K562 (cell line): ENCODE results near the gene TRMT1. TPM values are rescaled to one million over a fixed set of nuclear protein-coding genes. Genes with fewer than 3 reads are reported as not detected.

Source experiments
- ARNT ChIP-seq, 2 experiments: fragments of 450-650 bp; IDR thresholded peaks; 2 replicates each; pipeline ENCODE4 v1.6.1; 2016; ENCODE audit warnings: mild to moderate bottlenecking in 1 of 2
- CBX8 ChIP-seq: fragments of 200-600 bp; sonication (generic); IDR thresholded peaks from 2 replicates; pipeline ENCODE4 v1.6.1; 2012; ENCODE audit warnings: borderline replicate concordance, mixed run types, low read depth, mild to moderate bottlenecking, moderate library complexity, mixed read lengths, low read length, control low read depth, inconsistent platforms; ENCODE audit not compliant: poor library complexity, severe bottlenecking; ENCODE audit errors: extremely low read depth
- HMGN3 ChIP-seq: IDR thresholded peaks from 2 replicates; pipeline ENCODE4 v1.6.1; 2011; ENCODE audit warnings: borderline replicate concordance, low read depth, mild to moderate bottlenecking, mixed read lengths, low read length; ENCODE audit not compliant: insufficient read length; ENCODE audit errors: extremely low read depth
- PML ChIP-seq: IDR thresholded peaks from 2 replicates; pipeline ENCODE4 v1.6.1; 2012; ENCODE audit warnings: low read length, inconsistent platforms
- SAP30 ChIP-seq: fragments of 200-600 bp; sonication (generic); IDR thresholded peaks from 2 replicates; pipeline ENCODE4 v1.6.1; 2012; ENCODE audit warnings: borderline replicate concordance, low read depth, mild to moderate bottlenecking, moderate library complexity, low read length, control low read depth, inconsistent platforms; ENCODE audit not compliant: insufficient read depth, poor library complexity, severe bottlenecking
- XRCC5 ChIP-seq: fragments of 200-400 bp; formaldehyde crosslinking; IDR thresholded peaks from 2 replicates; pipeline ENCODE4 v1.6.1; 2017; ENCODE audit warnings: low read depth, mild to moderate bottlenecking, low read length
- ZFP36 ChIP-seq: fragments of 150-350 bp; IDR thresholded peaks from 2 replicates; pipeline ENCODE4 v1.6.1; 2018; ENCODE audit warnings: low read length, low read depth; ENCODE audit not compliant: partially characterized antibody
- ZZZ3 ChIP-seq: fragments of 450-650 bp; IDR thresholded peaks from 2 replicates; pipeline ENCODE4 v1.6.1; 2016; ENCODE audit warnings: antibody characterized with exemption, mild to moderate bottlenecking, moderate library complexity
- polyA plus RNA-seq, 8 experiments: library from polyadenylated mRNA; depleted of rRNA in 4 of 8; stranded (reverse) in 5 of 8; unstranded in 3 of 8; fragments of >200 nt; fragmentation: Nextera tagmentation in 2 of 8; fragmentation: Illumina TruSeq in 1 of 8; extraction: Ambion mirVana in 2 of 8; extraction: Trizol in 1 of 8; gene quantifications; 2 replicates each; pipeline versions ENCODE4 v1.2.1 to v1.2.3, GENCODE V29; 2011 to 2014; ENCODE audit warnings: inconsistent platforms in 1 of 8, missing spikeins in 1 of 8
- total RNA-seq, 7 experiments: library from RNA; depleted of rRNA in 6 of 7; stranded (reverse); fragments of >200 nt in 6 of 7; fragmentation: Illumina TruSeq in 2 of 7; extraction: Trizol in 2 of 7; gene quantifications; 2 replicates each; pipeline versions ENCODE4 v1.2.1 to v1.2.3, GENCODE V29; 2011 to 2021; ENCODE audit warnings: low replicate concordance in 1 of 7
- TF ChIP-seq, protein P1 (sequence below): fragments of 250-450 bp; sonication (Bioruptor Pico); IDR thresholded peaks from 2 replicates; pipeline ENCODE4 v1.5.0; 2021; ENCODE audit warnings: mild to moderate bottlenecking, moderate library complexity
- TF ChIP-seq, protein P2 (sequence below): fragments of 250-450 bp; sonication (Bioruptor Pico); IDR thresholded peaks from 2 replicates; pipeline ENCODE4 v1.4.0; 2020; ENCODE audit warnings: mild to moderate bottlenecking, moderate library complexity, borderline replicate concordance
- TF ChIP-seq, protein P3 (sequence below): fragments of 250-450 bp; sonication (Bioruptor Pico); IDR thresholded peaks from 2 replicates; pipeline ENCODE4 v1.8.0; 2021; ENCODE audit warnings: borderline replicate concordance, mild to moderate bottlenecking, moderate library complexity; ENCODE audit not compliant: poor library complexity, severe bottlenecking
- TF ChIP-seq, protein P4 (sequence below): fragments of 250-450 bp; sonication (Bioruptor Pico); IDR thresholded peaks from 2 replicates; pipeline ENCODE4 v1.8.0; 2021; ENCODE audit warnings: moderate library complexity, mild to moderate bottlenecking, inconsistent platforms
- TF ChIP-seq, protein P5 (sequence below): fragments of 250-450 bp; sonication (Bioruptor Pico); IDR thresholded peaks from 2 replicates; pipeline ENCODE4 v1.9.0; 2021; ENCODE audit warnings: mild to moderate bottlenecking, inconsistent platforms
- TF ChIP-seq, protein P6 (sequence below): fragments of 450-650 bp; conservative IDR thresholded peaks from 2 replicates; pipeline ENCODE4 v1.6.1; 2016; ENCODE audit warnings: missing genetic modification characterization, low read depth, mild to moderate bottlenecking, missing compliant biosample characterization, moderate library complexity

The TRMT1 gene
- total and polyA plus RNA-seq, 9 of the 15 experiments (the other 6 are each of a cell fraction or from before 2014, with no cell fraction given), result 5.8 to 158 (median 54.3) TPM

DNA sequence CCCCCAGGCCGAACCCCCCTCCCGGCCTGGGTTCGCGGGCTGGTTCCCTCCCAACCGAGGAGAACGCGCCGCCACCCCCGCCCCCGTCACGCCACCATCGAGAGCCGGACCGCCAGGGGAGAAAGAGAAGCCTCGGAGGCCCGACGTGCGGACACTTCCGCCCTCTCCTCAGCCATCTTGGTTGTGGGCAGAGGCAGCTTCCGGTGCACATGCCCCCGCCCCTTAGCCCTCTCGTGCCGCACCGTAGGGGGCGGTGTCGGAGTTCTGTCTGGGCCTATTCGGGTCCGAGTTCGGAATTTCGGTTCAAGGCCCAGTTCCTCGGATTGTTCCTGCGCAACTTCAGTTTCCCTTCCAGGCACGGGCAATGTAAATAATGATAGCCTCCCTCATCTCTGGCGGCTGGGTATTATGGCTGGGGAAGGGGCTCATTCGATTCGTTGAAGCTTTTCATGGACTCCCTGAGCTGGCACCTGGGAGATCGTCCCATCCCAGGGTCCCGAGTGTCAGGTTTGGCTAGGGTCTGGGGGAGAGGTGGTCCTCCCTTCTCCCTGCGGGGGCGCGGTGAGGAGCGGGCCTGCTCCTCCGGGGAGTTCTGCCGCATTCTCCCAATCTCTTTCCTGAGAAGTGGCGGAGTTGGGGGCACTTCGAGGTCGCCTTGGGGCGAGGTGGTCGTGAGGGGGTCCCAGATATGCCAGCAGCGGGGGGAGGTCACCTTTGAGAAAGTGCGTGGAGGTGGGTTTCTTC, 33.8 kb upstream of the TRMT1 start, which contains the start of the genes IER2 and STX10 (continued):
- TF ChIP-seq, protein P1, sequence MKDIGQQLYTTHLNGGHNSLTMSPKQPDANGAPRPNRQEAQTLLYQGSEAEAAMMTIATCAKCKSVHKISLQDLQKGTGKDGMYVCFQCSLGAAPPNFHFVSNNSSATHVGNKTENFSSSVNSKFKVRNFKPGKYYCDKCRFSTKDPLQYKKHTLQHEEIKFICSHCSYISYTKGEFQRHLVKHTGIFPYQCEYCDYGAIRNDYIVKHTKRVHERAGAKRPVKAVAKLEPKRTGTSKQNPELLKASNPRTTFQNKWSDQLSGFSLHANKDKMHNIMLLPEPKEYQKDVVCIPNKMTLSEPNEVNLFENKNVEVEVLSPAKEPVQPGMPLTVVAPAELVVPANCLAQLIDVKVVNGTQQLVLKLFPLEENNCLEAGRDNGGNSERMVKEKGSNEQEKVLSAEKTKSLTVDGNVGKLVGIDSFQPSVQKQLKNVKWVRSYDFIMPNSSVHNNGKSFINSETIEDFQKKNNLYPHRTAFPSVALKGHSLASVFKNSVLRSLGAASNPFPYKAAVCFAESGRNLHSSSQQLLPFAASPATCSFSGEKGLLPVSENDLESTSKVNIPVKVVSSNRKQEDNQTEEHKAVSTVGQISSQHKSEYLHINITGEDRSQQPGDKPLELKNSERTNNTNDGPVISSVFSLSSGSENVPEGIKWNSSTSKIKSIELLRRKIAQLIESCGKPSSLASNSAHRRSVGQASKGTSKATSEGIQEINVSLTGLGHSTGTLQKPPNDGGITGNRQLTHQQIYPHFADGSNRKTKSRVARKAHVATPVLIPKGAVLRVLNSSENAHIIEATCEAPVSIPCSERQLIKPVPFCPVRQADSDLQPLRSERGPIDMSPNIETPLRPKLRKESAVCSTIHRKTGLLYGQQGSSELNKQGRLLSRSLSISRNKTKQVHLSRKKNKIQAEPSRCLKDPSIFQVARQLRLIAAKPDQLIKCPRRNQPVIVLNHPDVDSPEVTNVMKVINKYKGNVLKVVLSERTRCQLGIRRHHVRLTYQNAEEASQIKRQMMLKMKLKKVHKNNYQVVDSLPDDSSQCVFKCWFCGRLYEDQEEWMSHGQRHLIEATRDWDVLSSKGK (CRISPR knock-in tag), result no peak
- TF ChIP-seq, protein P2, sequence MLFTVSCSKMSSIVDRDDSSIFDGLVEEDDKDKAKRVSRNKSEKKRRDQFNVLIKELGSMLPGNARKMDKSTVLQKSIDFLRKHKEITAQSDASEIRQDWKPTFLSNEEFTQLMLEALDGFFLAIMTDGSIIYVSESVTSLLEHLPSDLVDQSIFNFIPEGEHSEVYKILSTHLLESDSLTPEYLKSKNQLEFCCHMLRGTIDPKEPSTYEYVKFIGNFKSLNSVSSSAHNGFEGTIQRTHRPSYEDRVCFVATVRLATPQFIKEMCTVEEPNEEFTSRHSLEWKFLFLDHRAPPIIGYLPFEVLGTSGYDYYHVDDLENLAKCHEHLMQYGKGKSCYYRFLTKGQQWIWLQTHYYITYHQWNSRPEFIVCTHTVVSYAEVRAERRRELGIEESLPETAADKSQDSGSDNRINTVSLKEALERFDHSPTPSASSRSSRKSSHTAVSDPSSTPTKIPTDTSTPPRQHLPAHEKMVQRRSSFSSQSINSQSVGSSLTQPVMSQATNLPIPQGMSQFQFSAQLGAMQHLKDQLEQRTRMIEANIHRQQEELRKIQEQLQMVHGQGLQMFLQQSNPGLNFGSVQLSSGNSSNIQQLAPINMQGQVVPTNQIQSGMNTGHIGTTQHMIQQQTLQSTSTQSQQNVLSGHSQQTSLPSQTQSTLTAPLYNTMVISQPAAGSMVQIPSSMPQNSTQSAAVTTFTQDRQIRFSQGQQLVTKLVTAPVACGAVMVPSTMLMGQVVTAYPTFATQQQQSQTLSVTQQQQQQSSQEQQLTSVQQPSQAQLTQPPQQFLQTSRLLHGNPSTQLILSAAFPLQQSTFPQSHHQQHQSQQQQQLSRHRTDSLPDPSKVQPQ (CRISPR knock-in tag), result no peak
- TF ChIP-seq, protein P3, sequence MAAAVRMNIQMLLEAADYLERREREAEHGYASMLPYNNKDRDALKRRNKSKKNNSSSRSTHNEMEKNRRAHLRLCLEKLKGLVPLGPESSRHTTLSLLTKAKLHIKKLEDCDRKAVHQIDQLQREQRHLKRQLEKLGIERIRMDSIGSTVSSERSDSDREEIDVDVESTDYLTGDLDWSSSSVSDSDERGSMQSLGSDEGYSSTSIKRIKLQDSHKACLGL, result no peak
- TF ChIP-seq ZFP36 (no peak), ARNT (IDR thresholded peaks at IDR 0.05) (peak; percentile 38 to 74; a peak in 2 of 4 replicates), XRCC5 (no peak; the same call in 1 of the 2 replicates), PML (peak; percentile 49; the same call in 1 of the 2 replicates), ZZZ3 (peak; percentile 76; the same call in 1 of the 2 replicates), CBX8 (no peak), SAP30 (peak; percentile 63), HMGN3 (no peak)
- TF ChIP-seq, protein P4, sequence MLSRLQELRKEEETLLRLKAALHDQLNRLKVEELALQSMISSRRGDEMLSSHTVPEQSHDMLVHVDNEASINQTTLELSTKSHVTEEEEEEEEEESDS (CRISPR knock-in tag), result no peak
- TF ChIP-seq, protein P5, sequence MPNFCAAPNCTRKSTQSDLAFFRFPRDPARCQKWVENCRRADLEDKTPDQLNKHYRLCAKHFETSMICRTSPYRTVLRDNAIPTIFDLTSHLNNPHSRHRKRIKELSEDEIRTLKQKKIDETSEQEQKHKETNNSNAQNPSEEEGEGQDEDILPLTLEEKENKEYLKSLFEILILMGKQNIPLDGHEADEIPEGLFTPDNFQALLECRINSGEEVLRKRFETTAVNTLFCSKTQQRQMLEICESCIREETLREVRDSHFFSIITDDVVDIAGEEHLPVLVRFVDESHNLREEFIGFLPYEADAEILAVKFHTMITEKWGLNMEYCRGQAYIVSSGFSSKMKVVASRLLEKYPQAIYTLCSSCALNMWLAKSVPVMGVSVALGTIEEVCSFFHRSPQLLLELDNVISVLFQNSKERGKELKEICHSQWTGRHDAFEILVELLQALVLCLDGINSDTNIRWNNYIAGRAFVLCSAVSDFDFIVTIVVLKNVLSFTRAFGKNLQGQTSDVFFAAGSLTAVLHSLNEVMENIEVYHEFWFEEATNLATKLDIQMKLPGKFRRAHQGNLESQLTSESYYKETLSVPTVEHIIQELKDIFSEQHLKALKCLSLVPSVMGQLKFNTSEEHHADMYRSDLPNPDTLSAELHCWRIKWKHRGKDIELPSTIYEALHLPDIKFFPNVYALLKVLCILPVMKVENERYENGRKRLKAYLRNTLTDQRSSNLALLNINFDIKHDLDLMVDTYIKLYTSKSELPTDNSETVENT (CRISPR knock-in tag), result peak; percentile 69; the same call in 1 of the 2 replicates
- TF ChIP-seq, protein P6, sequence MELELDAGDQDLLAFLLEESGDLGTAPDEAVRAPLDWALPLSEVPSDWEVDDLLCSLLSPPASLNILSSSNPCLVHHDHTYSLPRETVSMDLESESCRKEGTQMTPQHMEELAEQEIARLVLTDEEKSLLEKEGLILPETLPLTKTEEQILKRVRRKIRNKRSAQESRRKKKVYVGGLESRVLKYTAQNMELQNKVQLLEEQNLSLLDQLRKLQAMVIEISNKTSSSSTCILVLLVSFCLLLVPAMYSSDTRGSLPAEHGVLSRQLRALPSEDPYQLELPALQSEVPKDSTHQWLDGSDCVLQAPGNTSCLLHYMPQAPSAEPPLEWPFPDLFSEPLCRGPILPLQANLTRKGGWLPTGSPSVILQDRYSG (tag), result no peak
